WTC11 (cell line): Measurements from ENCODE around the gene KLHL25. TPM values are rescaled to one million over a fixed set of nuclear protein-coding genes. Genes with fewer than 3 reads are reported as not detected.

Experiments used
- ATAC-seq: fragments of 200-7000 bp; cut with Tn5 transposase; 2 replicates; pipeline ENCODE4 v1.10.0; 2021; ENCODE audit warnings: mild to moderate bottlenecking, moderate library complexity
- CTCF ChIA-PET: fragments of 300-600 bp; sonication (Branson Sonifier 250); formaldehyde crosslinking; loops from one replicate; lab custom pipeline; 2021; ENCODE audit warnings: antibody characterized with exemption; lab: Charles Lee
- POLR2A ChIA-PET: fragments of 350-600 bp; sonication (Branson Sonifier 250); formaldehyde crosslinking; loops from one replicate; lab custom pipeline; 2021; ENCODE audit warnings: antibody characterized with exemption; lab: Charles Lee
- DNase-seq: peaks from one replicate; pipeline ENCODE4 v3.0.0; 2021; ENCODE audit warnings: low spot score
- H3K27ac Mint-ChIP-seq: 2 replicates; pipeline ENCODE4 v1.8.0; 2021; ENCODE audit warnings: mixed read lengths
- H3K27me3 Mint-ChIP-seq: 2 replicates; pipeline ENCODE4 v1.8.0; 2021; ENCODE audit warnings: low read depth, mild to moderate bottlenecking, moderate library complexity, mixed read lengths
- H3K36me3 Mint-ChIP-seq: 2 replicates; pipeline ENCODE4 v1.8.0; 2021; ENCODE audit warnings: mixed read lengths
- H3K4me1 Mint-ChIP-seq: 2 replicates; pipeline ENCODE4 v1.8.0; 2022; ENCODE audit warnings: mixed read lengths
- H3K4me3 Mint-ChIP-seq: 2 replicates; pipeline ENCODE4 v1.8.0; 2021; ENCODE audit warnings: mild to moderate bottlenecking, moderate library complexity, mixed read lengths
- H3K9me3 Mint-ChIP-seq: 2 replicates; pipeline ENCODE4 v1.8.0; 2021; ENCODE audit warnings: mixed read lengths
- FOXP1 ChIP-seq: sonication (generic); formaldehyde crosslinking; IDR thresholded peaks from 2 replicates; pipeline ENCODE4 v1.8.0; 2022; ENCODE audit warnings: missing genetic modification reagents, mild to moderate bottlenecking, moderate library complexity, borderline replicate concordance
- GABPB1 ChIP-seq: sonication (generic); formaldehyde crosslinking; IDR thresholded peaks from 2 replicates; pipeline ENCODE4 v1.8.1; 2023; ENCODE audit warnings: mild to moderate bottlenecking, missing genetic modification reagents
- HMGA2 ChIP-seq: fragments of 250-450 bp; sonication (Bioruptor Pico); IDR thresholded peaks from 2 replicates; pipeline ENCODE4 v1.4.0; 2021; ENCODE audit warnings: mild to moderate bottlenecking, moderate library complexity
- NFE2L1 ChIP-seq: sonication (generic); formaldehyde crosslinking; IDR thresholded peaks from 2 replicates; pipeline ENCODE4 v1.8.1; 2023; ENCODE audit warnings: missing genetic modification reagents
- NR1H2 ChIP-seq: sonication (generic); formaldehyde crosslinking; IDR thresholded peaks from 2 replicates; pipeline ENCODE4 v1.9.0; 2021; ENCODE audit warnings: mild to moderate bottlenecking, moderate library complexity, missing genetic modification reagents
- NR3C1 ChIP-seq: sonication (generic); formaldehyde crosslinking; conservative IDR thresholded peaks from 2 replicates; pipeline ENCODE4 v1.8.1; 2023; ENCODE audit warnings: low read depth, mild to moderate bottlenecking, missing genetic modification reagents
- SMAD4 ChIP-seq: sonication (generic); formaldehyde crosslinking; IDR thresholded peaks from 2 replicates; pipeline ENCODE4 v1.8.0; 2022; ENCODE audit warnings: mild to moderate bottlenecking, missing genetic modification reagents
- SP1 ChIP-seq: sonication (generic); formaldehyde crosslinking; conservative IDR thresholded peaks from 2 replicates; pipeline ENCODE4 v1.8.1; 2022; ENCODE audit warnings: missing genetic modification reagents
- ZNF121 ChIP-seq: sonication (generic); formaldehyde crosslinking; IDR thresholded peaks from 2 replicates; pipeline ENCODE4 v1.8.0; 2023; ENCODE audit warnings: missing genetic modification reagents
- ZNF219 ChIP-seq: sonication (generic); formaldehyde crosslinking; IDR thresholded peaks from 2 replicates; pipeline ENCODE4 v1.8.0; 2023; ENCODE audit warnings: missing genetic modification reagents, mild to moderate bottlenecking, borderline replicate concordance
- ZNF423 ChIP-seq: fragments of 250-450 bp; sonication (Bioruptor Pico); IDR thresholded peaks from 2 replicates; pipeline ENCODE4 v2.1.2; 2022; ENCODE audit warnings: mild to moderate bottlenecking, moderate library complexity
- total RNA-seq: library from RNA; stranded (reverse); gene quantifications from 3 replicates; pipeline ENCODE4 v1.2.3, GENCODE V29; 2021
- TF ChIP-seq, protein P1 (sequence below): sonication (generic); formaldehyde crosslinking; IDR thresholded peaks from 2 replicates; pipeline ENCODE4 v1.8.1; 2023; ENCODE audit warnings: mild to moderate bottlenecking, missing genetic modification reagents
- TF ChIP-seq, protein P2 (sequence below): fragments of 250-450 bp; sonication (Bioruptor Pico); IDR thresholded peaks from 2 replicates; pipeline ENCODE4 v1.9.0; 2021; ENCODE audit warnings: mild to moderate bottlenecking, borderline replicate concordance
- TF ChIP-seq, protein P3 (sequence below): sonication (generic); formaldehyde crosslinking; IDR thresholded peaks from 2 replicates; pipeline ENCODE4 v1.8.1; 2023; ENCODE audit warnings: mild to moderate bottlenecking, moderate library complexity, missing genetic modification reagents
- TF ChIP-seq, protein P4 (sequence below): sonication (generic); formaldehyde crosslinking; IDR thresholded peaks from 2 replicates; pipeline ENCODE4 v1.8.0; 2022; ENCODE audit warnings: mild to moderate bottlenecking, missing genetic modification reagents
- TF ChIP-seq, protein P5 (sequence below): fragments of 200-600 bp; IDR thresholded peaks from 2 replicates; pipeline ENCODE4 v1.8.0; 2022; ENCODE audit warnings: antibody characterized with exemption
- TF ChIP-seq, protein P6 (sequence below): sonication (generic); formaldehyde crosslinking; IDR thresholded peaks from 2 replicates; pipeline ENCODE4 v1.8.0; 2023; ENCODE audit warnings: missing genetic modification reagents
- TF ChIP-seq, protein P7 (sequence below): sonication (generic); formaldehyde crosslinking; IDR thresholded peaks from 2 replicates; pipeline ENCODE4 v1.8.0; 2022; ENCODE audit warnings: missing genetic modification reagents
- TF ChIP-seq, protein P8 (sequence below): sonication (generic); formaldehyde crosslinking; IDR thresholded peaks from 2 replicates; pipeline ENCODE4 v1.8.1; 2022; ENCODE audit warnings: mild to moderate bottlenecking, moderate library complexity, missing genetic modification reagents

The KLHL25 gene
- total RNA-seq, 1 experiment from 2014 or later = 14.1 TPM

DNA sequence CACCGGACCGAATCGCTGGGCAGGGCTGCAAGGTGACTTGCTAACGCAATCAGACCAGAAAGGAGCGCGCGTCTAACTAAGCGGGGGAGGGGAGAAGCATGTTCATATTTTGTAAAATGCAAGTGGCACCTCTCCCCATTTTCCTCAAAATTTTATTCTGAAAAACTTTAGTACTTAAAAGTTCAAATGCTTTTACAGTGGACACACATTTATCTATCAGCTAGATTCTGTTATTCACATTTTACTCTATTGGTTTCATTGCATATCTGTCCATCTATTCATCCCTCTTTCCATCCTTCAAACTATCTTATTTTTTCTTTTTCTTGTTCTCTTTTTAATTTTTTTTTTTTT, 46.1 kb upstream of the KLHL25 start (continued):
- TF ChIP-seq NFE2L1 (CRISPR knock-in tag) (no peak), HMGA2 (CRISPR knock-in tag) (no peak), SMAD4 (CRISPR knock-in tag) (no peak), FOXP1 (CRISPR knock-in tag) (no peak)
- TF ChIP-seq, protein P1, sequence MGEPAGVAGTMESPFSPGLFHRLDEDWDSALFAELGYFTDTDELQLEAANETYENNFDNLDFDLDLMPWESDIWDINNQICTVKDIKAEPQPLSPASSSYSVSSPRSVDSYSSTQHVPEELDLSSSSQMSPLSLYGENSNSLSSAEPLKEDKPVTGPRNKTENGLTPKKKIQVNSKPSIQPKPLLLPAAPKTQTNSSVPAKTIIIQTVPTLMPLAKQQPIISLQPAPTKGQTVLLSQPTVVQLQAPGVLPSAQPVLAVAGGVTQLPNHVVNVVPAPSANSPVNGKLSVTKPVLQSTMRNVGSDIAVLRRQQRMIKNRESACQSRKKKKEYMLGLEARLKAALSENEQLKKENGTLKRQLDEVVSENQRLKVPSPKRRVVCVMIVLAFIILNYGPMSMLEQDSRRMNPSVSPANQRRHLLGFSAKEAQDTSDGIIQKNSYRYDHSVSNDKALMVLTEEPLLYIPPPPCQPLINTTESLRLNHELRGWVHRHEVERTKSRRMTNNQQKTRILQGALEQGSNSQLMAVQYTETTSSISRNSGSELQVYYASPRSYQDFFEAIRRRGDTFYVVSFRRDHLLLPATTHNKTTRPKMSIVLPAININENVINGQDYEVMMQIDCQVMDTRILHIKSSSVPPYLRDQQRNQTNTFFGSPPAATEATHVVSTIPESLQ (CRISPR knock-in tag) = no peak
- TF ChIP-seq, protein P2, sequence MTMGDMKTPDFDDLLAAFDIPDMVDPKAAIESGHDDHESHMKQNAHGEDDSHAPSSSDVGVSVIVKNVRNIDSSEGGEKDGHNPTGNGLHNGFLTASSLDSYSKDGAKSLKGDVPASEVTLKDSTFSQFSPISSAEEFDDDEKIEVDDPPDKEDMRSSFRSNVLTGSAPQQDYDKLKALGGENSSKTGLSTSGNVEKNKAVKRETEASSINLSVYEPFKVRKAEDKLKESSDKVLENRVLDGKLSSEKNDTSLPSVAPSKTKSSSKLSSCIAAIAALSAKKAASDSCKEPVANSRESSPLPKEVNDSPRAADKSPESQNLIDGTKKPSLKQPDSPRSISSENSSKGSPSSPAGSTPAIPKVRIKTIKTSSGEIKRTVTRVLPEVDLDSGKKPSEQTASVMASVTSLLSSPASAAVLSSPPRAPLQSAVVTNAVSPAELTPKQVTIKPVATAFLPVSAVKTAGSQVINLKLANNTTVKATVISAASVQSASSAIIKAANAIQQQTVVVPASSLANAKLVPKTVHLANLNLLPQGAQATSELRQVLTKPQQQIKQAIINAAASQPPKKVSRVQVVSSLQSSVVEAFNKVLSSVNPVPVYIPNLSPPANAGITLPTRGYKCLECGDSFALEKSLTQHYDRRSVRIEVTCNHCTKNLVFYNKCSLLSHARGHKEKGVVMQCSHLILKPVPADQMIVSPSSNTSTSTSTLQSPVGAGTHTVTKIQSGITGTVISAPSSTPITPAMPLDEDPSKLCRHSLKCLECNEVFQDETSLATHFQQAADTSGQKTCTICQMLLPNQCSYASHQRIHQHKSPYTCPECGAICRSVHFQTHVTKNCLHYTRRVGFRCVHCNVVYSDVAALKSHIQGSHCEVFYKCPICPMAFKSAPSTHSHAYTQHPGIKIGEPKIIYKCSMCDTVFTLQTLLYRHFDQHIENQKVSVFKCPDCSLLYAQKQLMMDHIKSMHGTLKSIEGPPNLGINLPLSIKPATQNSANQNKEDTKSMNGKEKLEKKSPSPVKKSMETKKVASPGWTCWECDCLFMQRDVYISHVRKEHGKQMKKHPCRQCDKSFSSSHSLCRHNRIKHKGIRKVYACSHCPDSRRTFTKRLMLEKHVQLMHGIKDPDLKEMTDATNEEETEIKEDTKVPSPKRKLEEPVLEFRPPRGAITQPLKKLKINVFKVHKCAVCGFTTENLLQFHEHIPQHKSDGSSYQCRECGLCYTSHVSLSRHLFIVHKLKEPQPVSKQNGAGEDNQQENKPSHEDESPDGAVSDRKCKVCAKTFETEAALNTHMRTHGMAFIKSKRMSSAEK (CRISPR knock-in tag) = no peak

DNA sequence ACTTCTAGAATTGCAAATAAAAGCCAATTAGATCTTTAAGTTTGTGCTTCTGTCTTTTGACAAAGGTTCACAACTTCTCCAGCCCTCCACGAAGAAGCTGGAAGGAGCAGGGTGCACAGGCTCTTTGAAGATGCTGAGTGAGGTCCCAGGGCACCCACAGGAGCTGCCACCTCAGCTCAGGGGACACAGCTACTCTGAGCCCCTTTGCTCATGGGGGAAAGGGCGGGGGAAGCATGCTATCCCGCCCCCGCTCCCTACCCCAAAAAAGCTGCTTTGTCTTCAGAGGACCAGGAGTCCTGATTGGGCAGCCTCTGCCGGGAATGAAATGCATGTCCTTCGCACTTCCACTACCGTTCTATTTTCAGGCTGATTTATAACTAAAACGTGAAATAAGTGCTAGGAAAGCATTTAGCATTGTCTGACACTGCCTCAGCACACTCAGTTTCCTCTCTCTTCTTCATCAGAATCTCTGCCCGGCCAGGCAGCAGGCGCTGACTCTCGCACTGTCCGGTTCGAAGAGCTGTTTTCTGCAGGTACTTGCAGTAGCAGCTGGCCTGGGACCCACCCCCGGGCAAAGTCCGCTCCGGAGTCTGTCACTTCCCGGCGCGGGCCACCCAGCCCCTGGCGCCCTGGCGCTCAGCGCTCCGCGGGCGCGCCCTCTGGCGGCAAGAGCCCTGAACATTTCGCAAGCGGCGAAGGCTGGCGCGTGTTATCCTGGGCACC, 45.5 kb upstream of the KLHL25 start:
- ATAC-seq (peak; percentile 93), DNase-seq (peak; percentile 93)
- Mint-ChIP-seq H3K27ac (no peak overlapping the region), H3K27me3 (peaks cover 18% of the 10 kb centered on the region), H3K36me3 (no peaks in the 10 kb centered on the region), H3K4me3 (peak overlapping the region; percentile 62), H3K9me3 (peaks cover 7% of the 10 kb centered on the region), H3K4me1 (peaks cover 20% of the 10 kb centered on the region)
- CTCF ChIA-PET = interaction anchor here (0.5 to 2.5 kb wide), 30 partner anchors 9 to 1253 kb away, joined by 3 to 28 read pairs (median 4); no protein-coding TSS in a partner anchor
- POLR2A ChIA-PET = interaction anchor here (0.6 kb wide), 1 partner anchor 53 kb away, joined by 11 read pairs; no protein-coding TSS in a partner anchor
- no peak for TF ChIP-seq NR3C1
- TF ChIP-seq, protein P3, sequence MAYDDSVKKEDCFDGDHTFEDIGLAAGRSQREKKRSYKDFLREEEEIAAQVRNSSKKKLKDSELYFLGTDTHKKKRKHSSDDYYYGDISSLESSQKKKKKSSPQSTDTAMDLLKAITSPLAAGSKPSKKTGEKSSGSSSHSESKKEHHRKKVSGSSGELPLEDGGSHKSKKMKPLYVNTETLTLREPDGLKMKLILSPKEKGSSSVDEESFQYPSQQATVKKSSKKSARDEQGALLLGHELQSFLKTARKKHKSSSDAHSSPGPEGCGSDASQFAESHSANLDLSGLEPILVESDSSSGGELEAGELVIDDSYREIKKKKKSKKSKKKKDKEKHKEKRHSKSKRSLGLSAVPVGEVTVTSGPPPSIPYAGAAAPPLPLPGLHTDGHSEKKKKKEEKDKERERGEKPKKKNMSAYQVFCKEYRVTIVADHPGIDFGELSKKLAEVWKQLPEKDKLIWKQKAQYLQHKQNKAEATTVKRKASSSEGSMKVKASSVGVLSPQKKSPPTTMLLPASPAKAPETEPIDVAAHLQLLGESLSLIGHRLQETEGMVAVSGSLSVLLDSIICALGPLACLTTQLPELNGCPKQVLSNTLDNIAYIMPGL (CRISPR knock-in tag) = peak; percentile 91
- peak; percentile 62 for TF ChIP-seq SP1
- TF ChIP-seq, protein P4, sequence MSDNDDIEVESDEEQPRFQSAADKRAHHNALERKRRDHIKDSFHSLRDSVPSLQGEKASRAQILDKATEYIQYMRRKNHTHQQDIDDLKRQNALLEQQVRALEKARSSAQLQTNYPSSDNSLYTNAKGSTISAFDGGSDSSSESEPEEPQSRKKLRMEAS (CRISPR knock-in tag) = peak; percentile 65; the same call in 1 of the 2 replicates
- no peak for TF ChIP-seq NR1H2
- peak; percentile 83 for TF ChIP-seq ZNF121 (CRISPR knock-in tag)
- TF ChIP-seq, protein P5, sequence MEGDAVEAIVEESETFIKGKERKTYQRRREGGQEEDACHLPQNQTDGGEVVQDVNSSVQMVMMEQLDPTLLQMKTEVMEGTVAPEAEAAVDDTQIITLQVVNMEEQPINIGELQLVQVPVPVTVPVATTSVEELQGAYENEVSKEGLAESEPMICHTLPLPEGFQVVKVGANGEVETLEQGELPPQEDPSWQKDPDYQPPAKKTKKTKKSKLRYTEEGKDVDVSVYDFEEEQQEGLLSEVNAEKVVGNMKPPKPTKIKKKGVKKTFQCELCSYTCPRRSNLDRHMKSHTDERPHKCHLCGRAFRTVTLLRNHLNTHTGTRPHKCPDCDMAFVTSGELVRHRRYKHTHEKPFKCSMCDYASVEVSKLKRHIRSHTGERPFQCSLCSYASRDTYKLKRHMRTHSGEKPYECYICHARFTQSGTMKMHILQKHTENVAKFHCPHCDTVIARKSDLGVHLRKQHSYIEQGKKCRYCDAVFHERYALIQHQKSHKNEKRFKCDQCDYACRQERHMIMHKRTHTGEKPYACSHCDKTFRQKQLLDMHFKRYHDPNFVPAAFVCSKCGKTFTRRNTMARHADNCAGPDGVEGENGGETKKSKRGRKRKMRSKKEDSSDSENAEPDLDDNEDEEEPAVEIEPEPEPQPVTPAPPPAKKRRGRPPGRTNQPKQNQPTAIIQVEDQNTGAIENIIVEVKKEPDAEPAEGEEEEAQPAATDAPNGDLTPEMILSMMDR = peak; percentile 59
- TF ChIP-seq, protein P6, sequence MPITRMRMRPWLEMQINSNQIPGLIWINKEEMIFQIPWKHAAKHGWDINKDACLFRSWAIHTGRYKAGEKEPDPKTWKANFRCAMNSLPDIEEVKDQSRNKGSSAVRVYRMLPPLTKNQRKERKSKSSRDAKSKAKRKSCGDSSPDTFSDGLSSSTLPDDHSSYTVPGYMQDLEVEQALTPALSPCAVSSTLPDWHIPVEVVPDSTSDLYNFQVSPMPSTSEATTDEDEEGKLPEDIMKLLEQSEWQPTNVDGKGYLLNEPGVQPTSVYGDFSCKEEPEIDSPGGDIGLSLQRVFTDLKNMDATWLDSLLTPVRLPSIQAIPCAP (CRISPR knock-in tag) = no peak
- TF ChIP-seq, protein P7, sequence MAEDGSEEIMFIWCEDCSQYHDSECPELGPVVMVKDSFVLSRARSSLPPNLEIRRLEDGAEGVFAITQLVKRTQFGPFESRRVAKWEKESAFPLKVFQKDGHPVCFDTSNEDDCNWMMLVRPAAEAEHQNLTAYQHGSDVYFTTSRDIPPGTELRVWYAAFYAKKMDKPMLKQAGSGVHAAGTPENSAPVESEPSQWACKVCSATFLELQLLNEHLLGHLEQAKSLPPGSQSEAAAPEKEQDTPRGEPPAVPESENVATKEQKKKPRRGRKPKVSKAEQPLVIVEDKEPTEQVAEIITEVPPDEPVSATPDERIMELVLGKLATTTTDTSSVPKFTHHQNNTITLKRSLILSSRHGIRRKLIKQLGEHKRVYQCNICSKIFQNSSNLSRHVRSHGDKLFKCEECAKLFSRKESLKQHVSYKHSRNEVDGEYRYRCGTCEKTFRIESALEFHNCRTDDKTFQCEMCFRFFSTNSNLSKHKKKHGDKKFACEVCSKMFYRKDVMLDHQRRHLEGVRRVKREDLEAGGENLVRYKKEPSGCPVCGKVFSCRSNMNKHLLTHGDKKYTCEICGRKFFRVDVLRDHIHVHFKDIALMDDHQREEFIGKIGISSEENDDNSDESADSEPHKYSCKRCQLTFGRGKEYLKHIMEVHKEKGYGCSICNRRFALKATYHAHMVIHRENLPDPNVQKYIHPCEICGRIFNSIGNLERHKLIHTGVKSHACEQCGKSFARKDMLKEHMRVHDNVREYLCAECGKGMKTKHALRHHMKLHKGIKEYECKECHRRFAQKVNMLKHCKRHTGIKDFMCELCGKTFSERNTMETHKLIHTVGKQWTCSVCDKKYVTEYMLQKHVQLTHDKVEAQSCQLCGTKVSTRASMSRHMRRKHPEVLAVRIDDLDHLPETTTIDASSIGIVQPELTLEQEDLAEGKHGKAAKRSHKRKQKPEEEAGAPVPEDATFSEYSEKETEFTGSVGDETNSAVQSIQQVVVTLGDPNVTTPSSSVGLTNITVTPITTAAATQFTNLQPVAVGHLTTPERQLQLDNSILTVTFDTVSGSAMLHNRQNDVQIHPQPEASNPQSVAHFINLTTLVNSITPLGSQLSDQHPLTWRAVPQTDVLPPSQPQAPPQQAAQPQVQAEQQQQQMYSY (CRISPR knock-in tag) = peak; percentile 96
- TF ChIP-seq, protein P8, sequence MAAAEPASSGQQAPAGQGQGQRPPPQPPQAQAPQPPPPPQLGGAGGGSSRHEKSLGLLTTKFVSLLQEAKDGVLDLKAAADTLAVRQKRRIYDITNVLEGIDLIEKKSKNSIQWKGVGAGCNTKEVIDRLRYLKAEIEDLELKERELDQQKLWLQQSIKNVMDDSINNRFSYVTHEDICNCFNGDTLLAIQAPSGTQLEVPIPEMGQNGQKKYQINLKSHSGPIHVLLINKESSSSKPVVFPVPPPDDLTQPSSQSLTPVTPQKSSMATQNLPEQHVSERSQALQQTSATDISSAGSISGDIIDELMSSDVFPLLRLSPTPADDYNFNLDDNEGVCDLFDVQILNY (CRISPR knock-in tag) = peak; percentile 74
- no peak for TF ChIP-seq ZNF219
- peak; percentile 75 for TF ChIP-seq ZNF423 (CRISPR knock-in tag)
- TF ChIP-seq GABPB1 (CRISPR knock-in tag) = peak; percentile 76
